ENCODE data around the gene NRG3. TPM values are rescaled to one million over a fixed set of nuclear protein-coding genes. Genes with fewer than 3 reads are reported as not detected.

NRG3 gene
- total RNA-seq, 2 donors from 2014 or later: 0.41 TPM; not detected in 1

GRCh38 chr10:81889181-81889769 lies 14.3 kb downstream of the NRG3 start:
- Histone ChIP-seq H3K36me3 (no peaks in the 10 kb centered on the region), H3K9me3 (no peaks in the 10 kb centered on the region), H3K4me1 (ENCODE audit: control insufficient read depth in 1 of 2, low read depth in 2 of 2) (no peaks in the 10 kb centered on the region), H3K27ac (no peak overlapping the region), H3K4me3 (no peak overlapping the region), H3K27me3 (replicated peaks; ENCODE audit: insufficient read depth) (no peaks in the 10 kb centered on the region)
- no peak for TF ChIP-seq CTCF (IDR thresholded peaks at IDR 0.05)
- no peak for DNase-seq (ENCODE audit: low spot score)
- ATAC-seq (ENCODE audit: insufficient number of reproducible peaks, low FRiP score, low read depth): no peak

GRCh38 chr10:81894616-81895015 lies 19.6 kb downstream of the NRG3 start:
- H3K27ac ChIP-seq: no peak overlapping the region
- H3K27me3 ChIP-seq (replicated peaks; ENCODE audit: insufficient read depth): no peaks in the 10 kb centered on the region
- H3K4me1 ChIP-seq (ENCODE audit: control insufficient read depth in 1 of 2, low read depth in 2 of 2): no peaks in the 10 kb centered on the region
- ATAC-seq (ENCODE audit: insufficient number of reproducible peaks, low FRiP score, low read depth): no peak
- no peaks in the 10 kb centered on the region for H3K36me3 ChIP-seq
- H3K4me3 ChIP-seq: no peak overlapping the region
- DNase-seq (ENCODE audit: low spot score): no peak
- TF ChIP-seq CTCF (IDR thresholded peaks at IDR 0.05): no peak
- H3K9me3 ChIP-seq: no peaks in the 10 kb centered on the region

- DNase-seq (ENCODE audit: low spot score) (no peak), ATAC-seq (ENCODE audit: insufficient number of reproducible peaks, low FRiP score, low read depth) (no peak)
- no peak for TF ChIP-seq CTCF (IDR thresholded peaks at IDR 0.05)
- Histone ChIP-seq H3K4me3 (no peak overlapping the region), H3K36me3 (no peaks in the 10 kb centered on the region), H3K9me3 (no peaks in the 10 kb centered on the region), H3K27ac (no peak overlapping the region), H3K4me1 (ENCODE audit: control insufficient read depth in 1 of 2, low read depth in 2 of 2) (no peaks in the 10 kb centered on the region), H3K27me3 (replicated peaks; ENCODE audit: insufficient read depth) (no peaks in the 10 kb centered on the region)
Observed at GRCh38 chr10:81898518-81898917, 23.5 kb downstream of the NRG3 start.

GRCh38 chr10:81900989-81901388 lies 26.0 kb downstream of the NRG3 start:
- Histone ChIP-seq H3K27ac (no peak overlapping the region), H3K9me3 (no peaks in the 10 kb centered on the region), H3K4me1 (ENCODE audit: control insufficient read depth in 1 of 2, low read depth in 2 of 2) (no peaks in the 10 kb centered on the region), H3K36me3 (no peaks in the 10 kb centered on the region), H3K4me3 (no peak overlapping the region), H3K27me3 (replicated peaks; ENCODE audit: insufficient read depth) (no peaks in the 10 kb centered on the region)
- TF ChIP-seq CTCF (IDR thresholded peaks at IDR 0.05): no peak
- no peak for ATAC-seq (ENCODE audit: insufficient number of reproducible peaks, low FRiP score, low read depth)
- no peak for DNase-seq (ENCODE audit: low spot score)

GRCh38 chr10:81903472-81903871 lies 28.5 kb downstream of the NRG3 start:
- TF ChIP-seq CTCF (IDR thresholded peaks at IDR 0.05): no peak
- no peaks in the 10 kb centered on the region for H3K36me3 ChIP-seq
- no peak for DNase-seq (ENCODE audit: low spot score)
- H3K27me3 ChIP-seq (replicated peaks; ENCODE audit: insufficient read depth): no peaks in the 10 kb centered on the region
- H3K4me3 ChIP-seq: no peak overlapping the region
- no peak overlapping the region for H3K27ac ChIP-seq
- H3K9me3 ChIP-seq: no peaks in the 10 kb centered on the region
- no peaks in the 10 kb centered on the region for H3K4me1 ChIP-seq (ENCODE audit: control insufficient read depth in 1 of 2, low read depth in 2 of 2)
- ATAC-seq (ENCODE audit: insufficient number of reproducible peaks, low FRiP score, low read depth): no peak

Measured in thoracic aorta (tissue), 2 donors.